Measurements from ENCODE around the gene COX14. TPM values are rescaled to one million over a fixed set of nuclear protein-coding genes. Genes with fewer than 3 reads are reported as not detected.
"Not testable (repeated sequence)": the region's sequence is repeated elsewhere in the genome, so short reads cannot be mapped to it uniquely, and the experiment has no call there.

COX14 gene
- total RNA-seq, 1 donor from 2014 or later, result 80.5 TPM

DNA sequence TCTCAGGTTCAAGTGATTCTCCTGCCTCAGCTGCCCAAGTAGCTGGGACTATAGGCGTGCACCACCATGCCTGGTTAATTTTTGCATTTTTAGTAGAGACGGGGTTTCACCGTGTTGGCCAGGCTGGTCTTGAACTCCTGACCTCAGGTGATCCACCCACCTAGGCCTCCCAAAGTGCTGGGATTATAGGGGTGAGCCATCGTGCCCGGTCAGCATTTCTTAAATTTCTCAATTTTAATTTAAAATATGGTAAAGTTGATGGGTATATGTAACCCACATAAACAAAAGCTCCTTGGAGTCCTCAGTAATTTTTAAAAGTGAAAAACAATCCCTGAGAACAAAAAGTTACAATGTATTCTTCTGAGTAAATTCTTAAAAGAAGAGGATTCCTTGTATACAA is 42.9 kb downstream of the COX14 start:
- not testable (repeated sequence) for DNase-seq (ENCODE audit: low spot score)

DNA sequence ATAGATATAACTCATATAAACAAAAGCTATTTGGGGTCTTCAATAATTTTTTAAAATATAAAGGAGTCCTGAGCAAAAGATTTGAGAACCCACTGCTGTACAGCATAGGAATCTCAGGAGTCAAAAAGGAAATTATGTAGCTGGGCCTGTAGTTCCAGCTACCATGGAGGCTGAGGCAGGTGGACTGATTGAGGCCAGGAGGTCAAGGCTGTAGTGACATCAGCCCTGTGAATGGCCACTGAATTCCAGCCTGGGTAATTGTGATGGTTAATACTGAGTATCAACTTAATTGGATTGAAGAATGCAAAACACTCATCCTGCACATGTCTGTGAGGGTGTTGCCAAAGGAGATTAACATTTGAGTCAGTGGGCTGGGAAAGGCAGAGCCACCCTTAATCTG is 44.6 kb downstream of the COX14 start:
- DNase-seq (ENCODE audit: low spot score), result no peak

DNA sequence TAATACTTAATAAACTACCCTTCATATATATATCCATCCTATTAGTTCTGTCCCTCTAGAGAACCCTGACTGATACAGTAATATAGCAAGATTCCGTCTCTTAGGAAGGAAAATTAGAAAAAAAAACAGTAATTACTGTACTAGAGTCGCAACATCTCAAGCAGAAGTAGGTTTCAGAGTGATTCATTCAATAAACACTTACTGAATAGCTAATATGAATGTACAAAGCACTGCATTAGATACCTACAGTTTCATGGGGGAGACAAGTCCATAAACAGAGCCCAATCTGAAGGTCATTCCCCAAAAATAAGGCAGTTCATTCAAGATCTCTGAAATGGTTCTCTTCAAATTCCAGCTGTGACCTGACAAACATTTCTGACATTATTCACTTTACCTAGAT is 45.2 kb downstream of the COX14 start:
- no peak for DNase-seq (ENCODE audit: low spot score)

DNA sequence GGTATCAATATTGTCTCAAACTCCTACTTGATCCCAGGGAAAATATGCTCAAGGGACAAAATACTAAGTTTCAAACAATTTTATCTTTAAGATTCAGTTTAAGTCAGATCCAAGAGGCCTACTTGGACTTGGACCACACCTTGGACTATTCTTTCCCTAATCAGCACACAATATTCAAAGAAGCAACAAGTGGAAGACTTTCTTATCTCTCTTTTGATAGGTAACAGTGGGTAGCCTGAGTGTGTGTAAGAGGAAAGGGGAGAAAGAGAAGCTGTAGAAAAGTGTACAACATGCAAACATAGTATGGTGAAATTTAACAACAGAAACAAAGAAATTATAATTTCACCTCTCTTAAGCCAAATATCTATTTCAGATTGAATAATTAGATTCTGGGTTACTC is 48.6 kb downstream of the COX14 start:
- DNase-seq (ENCODE audit: low spot score), result no peak

DNA sequence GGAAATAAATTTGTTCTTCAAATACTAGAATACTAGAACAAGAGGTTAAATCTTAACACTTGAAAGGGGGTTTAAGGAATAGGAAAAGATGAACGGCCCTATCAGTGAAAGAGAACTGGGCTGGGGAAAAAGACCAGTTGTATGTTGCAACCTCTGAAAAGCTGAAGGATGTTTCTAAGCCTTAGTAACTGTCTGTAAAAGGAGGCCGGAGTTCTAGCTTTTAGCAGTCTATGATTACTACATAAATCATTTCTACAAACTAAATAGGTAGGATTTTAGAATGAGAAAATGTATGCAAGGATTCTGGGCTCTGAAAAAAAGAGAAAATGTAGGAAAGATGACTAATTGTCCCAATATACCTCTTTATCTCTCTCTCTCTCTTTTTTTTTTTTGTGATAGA is 50.2 kb downstream of the COX14 start:
- DNase-seq (ENCODE audit: low spot score), result no peak

DNA sequence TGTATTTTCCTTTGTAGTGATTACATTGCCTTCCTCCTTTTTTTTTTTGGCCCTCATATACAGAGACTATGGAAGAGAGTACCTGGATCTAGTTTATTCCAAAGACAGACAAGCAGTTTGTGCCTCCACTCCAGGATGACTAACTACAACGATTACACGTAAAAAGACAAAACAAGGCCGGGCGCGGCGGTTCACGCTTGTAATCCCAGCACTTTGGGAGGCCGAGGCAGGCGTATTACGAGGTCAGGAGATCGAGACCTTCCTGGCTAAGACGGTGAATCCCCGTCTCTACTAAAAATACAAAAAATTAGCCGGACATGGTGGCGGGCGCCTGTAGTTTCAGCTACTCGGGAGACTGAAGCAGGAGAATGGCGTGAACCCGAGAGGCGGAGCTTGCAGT is 52.9 kb downstream of the COX14 start:
- DNase-seq (ENCODE audit: low spot score), result no peak

DNA sequence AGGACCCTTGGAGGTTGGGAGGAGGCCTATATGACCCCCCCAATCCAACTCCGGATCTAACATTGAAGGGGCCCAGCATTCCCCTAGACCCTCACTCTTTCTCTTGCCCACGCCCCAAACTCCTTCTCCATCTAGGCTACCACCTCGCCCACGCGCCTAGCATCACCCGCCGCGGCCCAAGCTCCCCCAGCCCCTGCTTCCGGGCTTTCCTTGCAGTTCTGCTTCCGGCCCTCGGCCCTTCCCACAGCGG is 54.7 kb downstream of the COX14 start:
- DNase-seq (ENCODE audit: low spot score), result peak; percentile 18

DNA sequence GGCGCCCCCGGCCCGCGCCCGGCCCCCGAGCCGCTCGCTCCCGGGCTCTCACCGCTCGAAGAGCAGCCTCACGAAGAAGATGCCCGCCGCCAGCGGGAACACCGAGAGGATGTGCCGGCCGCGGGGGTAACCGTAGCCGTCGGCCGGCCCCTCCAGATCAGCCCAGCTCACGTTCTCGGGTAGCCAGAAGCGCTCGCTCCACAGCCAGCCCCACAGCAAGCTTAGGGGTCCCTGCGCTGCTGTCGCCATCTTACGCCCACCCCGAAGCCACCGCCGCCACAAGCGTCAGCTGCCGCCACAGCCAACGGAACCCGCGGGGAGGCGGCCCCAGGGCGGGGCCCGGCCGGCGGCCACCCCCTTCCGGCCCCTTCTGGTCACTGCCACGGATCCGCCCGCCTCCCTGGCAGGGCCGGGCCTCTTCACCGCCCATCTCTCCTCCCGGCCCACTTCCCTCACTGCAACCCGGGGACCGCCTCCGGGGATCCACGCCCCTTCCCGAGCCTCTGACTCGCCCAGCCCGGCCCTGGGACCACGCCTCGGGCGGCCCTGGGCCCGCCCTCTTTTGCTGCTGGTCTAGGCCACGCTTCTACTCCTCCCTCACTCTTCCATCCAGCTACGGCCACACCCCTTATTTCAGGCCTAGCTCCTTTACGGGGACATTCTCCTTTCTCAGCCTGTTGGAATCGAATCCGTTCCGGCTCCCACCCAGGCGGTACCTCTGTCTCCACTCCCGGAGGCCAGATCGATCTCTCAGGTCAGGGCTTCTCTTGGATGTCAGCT is 55.2 kb downstream of the COX14 start, which contains the start of gene CERS5:
TSS of gene CERS5 (minus strand) at position 321 of the 780 bp plus-strand sequence. CDS start at position 249, 72 bp downstream.
- peak; percentile 99 for DNase-seq (ENCODE audit: low spot score)

Other genes starting within 250 kb of the COX14 start
- 13.0 TPM for gene FAIM2, start 208.3 kb upstream of the COX14 start, total RNA-seq
- not detected for gene AQP2, start 161.5 kb upstream of the COX14 start, total RNA-seq
- gene AQP5, start 150.4 kb upstream of the COX14 start, total RNA-seq, result 1.6 TPM
- gene AQP6, start 139.3 kb upstream of the COX14 start, total RNA-seq, result 0.32 TPM
- gene RACGAP1, start 86.7 kb upstream of the COX14 start, total RNA-seq, result 16.6 TPM
- 4.1 TPM for gene ASIC1, start 54.6 kb upstream of the COX14 start, total RNA-seq
- gene SMARCD1, start 26.9 kb upstream of the COX14 start, total RNA-seq, result 49.5 TPM
- 21.5 TPM for gene GPD1, start 8.2 kb upstream of the COX14 start, total RNA-seq
- 37.9 TPM for gene CERS5, start 55.1 kb downstream of the COX14 start, total RNA-seq
- gene LIMA1, start 171.3 kb downstream of the COX14 start, total RNA-seq, result 117 TPM